ENCODE data around the gene HSPB7.
A peak's percentile ranks its signal among the peaks of the same experiment; 100 is the strongest.
"Not testable (repeated sequence)": the region's sequence is repeated elsewhere in the genome, so short reads cannot be mapped to it uniquely, and the experiment has no call there.

HSPB7 gene

GRCh38 chr1:16017461-16018303 lies at the start of gene HSPB7:
TSS of gene HSPB7 (minus strand) at chr1:16018043. CDS start at chr1:16017963, 80 bp downstream.
- no peak for DNase-seq

GRCh38 chr1:16067127-16067768 lies 49.4 kb upstream of the HSPB7 start:
- DNase-seq = peak; percentile 17

- DNase-seq = no peak
These were observed 48.4 kb upstream of the HSPB7 start for GRCh38 chr1:16066245-16066644.

- DNase-seq = no peak
These were observed 47.4 kb upstream of the HSPB7 start for GRCh38 chr1:16065269-16065576.

- no peak for DNase-seq
These were observed 46.9 kb upstream of the HSPB7 start for GRCh38 chr1:16064536-16065268.

GRCh38 chr1:16063921-16064320 lies 46.1 kb upstream of the HSPB7 start:
- no peak for DNase-seq

- DNase-seq = no peak
These were observed 45.5 kb upstream of the HSPB7 start for GRCh38 chr1:16063226-16063829.

GRCh38 chr1:16062687-16063075 lies 44.8 kb upstream of the HSPB7 start:
- DNase-seq = not testable (repeated sequence)

GRCh38 chr1:16061989-16062686 lies 44.3 kb upstream of the HSPB7 start:
- not testable (repeated sequence) for DNase-seq

- DNase-seq = no peak
These were observed 43.4 kb upstream of the HSPB7 start for GRCh38 chr1:16061266-16061665.

GRCh38 chr1:16058394-16059120 lies 40.7 kb upstream of the HSPB7 start:
- DNase-seq = not testable (repeated sequence)

- not testable (repeated sequence) for DNase-seq
These were observed 39.6 kb upstream of the HSPB7 start for GRCh38 chr1:16057314-16057915.

- DNase-seq = not testable (repeated sequence)
These were observed 38.7 kb upstream of the HSPB7 start for GRCh38 chr1:16056521-16056912.

- DNase-seq = peak; percentile 88
These were observed 38.0 kb upstream of the HSPB7 start for GRCh38 chr1:16055613-16056520.

- DNase-seq = no peak
These were observed 37.0 kb upstream of the HSPB7 start for GRCh38 chr1:16054598-16055540.

- no peak for DNase-seq
These were observed 36.1 kb upstream of the HSPB7 start for GRCh38 chr1:16053781-16054502.

- not testable (repeated sequence) for DNase-seq
These were observed 34.1 kb upstream of the HSPB7 start for GRCh38 chr1:16051949-16052348.

- DNase-seq = no peak
These were observed 33.2 kb upstream of the HSPB7 start for GRCh38 chr1:16051039-16051438.

- no peak for DNase-seq
These were observed 32.5 kb upstream of the HSPB7 start for GRCh38 chr1:16050328-16050727.

All from NCI-H1092 (cell line).